ENCODE results near the gene DYSF.

- TF ChIP-seq CTCF (IDR thresholded peaks at IDR 0.05) (no peak), POLR2A (IDR thresholded peaks at IDR 0.05) (no peak)
Measured at GRCh38 chr2:71715951-71716696, 262.8 kb downstream of the DYSF start.
